HepG2 (cell line): ENCODE measurements around the gene FAM89B. TPM values are rescaled to one million over a fixed set of nuclear protein-coding genes. Genes with fewer than 3 reads are reported as not detected.

Experiments used
- BCL3 ChIP-seq: sonication (generic); formaldehyde crosslinking; IDR thresholded peaks from 2 replicates; pipeline ENCODE4 v1.5.1; 2020; ENCODE audit warnings: mild to moderate bottlenecking, missing genetic modification reagents, moderate library complexity
- DR1 ChIP-seq: sonication (generic); formaldehyde crosslinking; IDR thresholded peaks from 2 replicates; pipeline ENCODE4 v1.8.0; 2021; ENCODE audit warnings: mild to moderate bottlenecking, missing genetic modification reagents, inconsistent platforms
- EZH2 ChIP-seq: conservative IDR thresholded peaks from 2 replicates; pipeline ENCODE4 v1.6.1; 2012; ENCODE audit warnings: mild to moderate bottlenecking, low read depth, low read length, moderate library complexity
- HMGA1 ChIP-seq: sonication (generic); formaldehyde crosslinking; conservative IDR thresholded peaks from 2 replicates; pipeline ENCODE4 v1.4.0; 2020; ENCODE audit warnings: missing genetic modification reagents
- KDM6A ChIP-seq: IDR thresholded peaks from 2 replicates; pipeline ENCODE4 v1.6.1; 2016; ENCODE audit warnings: low read depth
- MBNL3 ChIP-seq: fragments of 250-450 bp; sonication (Bioruptor Pico); conservative IDR thresholded peaks from 2 replicates; pipeline ENCODE4 v1.8.0; 2022; ENCODE audit warnings: mild to moderate bottlenecking, inconsistent platforms
- MTF1 ChIP-seq: sonication (generic); formaldehyde crosslinking; IDR thresholded peaks from 2 replicates; pipeline ENCODE4 v1.5.0; 2020; ENCODE audit warnings: missing genetic modification reagents
- NR2F2 ChIP-seq: IDR thresholded peaks from 2 replicates; pipeline ENCODE4 v1.6.1; 2012; ENCODE audit warnings: low read depth, inconsistent platforms, borderline replicate concordance
- PAF1 ChIP-seq: IDR thresholded peaks from 2 replicates; pipeline ENCODE4 v1.6.1; 2016; ENCODE audit warnings: missing genetic modification reagents, missing compliant biosample characterization
- PRMT3 ChIP-seq: sonication (generic); formaldehyde crosslinking; IDR thresholded peaks from 2 replicates; pipeline ENCODE4 v1.8.1; 2022; ENCODE audit warnings: low read depth, mild to moderate bottlenecking, moderate library complexity, missing genetic modification reagents, borderline replicate concordance
- RFX3 ChIP-seq: IDR thresholded peaks from 2 replicates; pipeline ENCODE4 v1.6.1; 2016; ENCODE audit warnings: missing biosample characterization, missing genetic modification reagents
- SATB2 ChIP-seq: sonication (generic); formaldehyde crosslinking; IDR thresholded peaks from 2 replicates; pipeline ENCODE4 v1.5.0; 2020; ENCODE audit warnings: missing genetic modification reagents
- SETDB1 ChIP-seq: sonication (generic); formaldehyde crosslinking; IDR thresholded peaks from 2 replicates; pipeline ENCODE4 v1.5.1; 2020; ENCODE audit warnings: missing genetic modification reagents, mild to moderate bottlenecking, borderline replicate concordance
- TCF7 ChIP-seq: sonication (generic); IDR thresholded peaks from 2 replicates; pipeline ENCODE4 v1.6.1; 2016; ENCODE audit warnings: antibody characterized with exemption, low read depth
- TOE1 ChIP-seq: sonication (generic); formaldehyde crosslinking; IDR thresholded peaks from 2 replicates; pipeline ENCODE4 v1.4.0; 2020; ENCODE audit warnings: mild to moderate bottlenecking, missing genetic modification reagents
- TSC22D2 ChIP-seq: sonication (generic); formaldehyde crosslinking; IDR thresholded peaks from 2 replicates; pipeline ENCODE4 v1.5.1; 2020; ENCODE audit warnings: missing genetic modification reagents, mild to moderate bottlenecking, borderline replicate concordance
- ZBTB42 ChIP-seq: sonication (generic); formaldehyde crosslinking; IDR thresholded peaks from 2 replicates; pipeline ENCODE4 v1.5.0; 2020; ENCODE audit warnings: mild to moderate bottlenecking, missing genetic modification reagents
- ZBTB7A ChIP-seq: sonication (generic); formaldehyde crosslinking; IDR thresholded peaks from 2 replicates; pipeline ENCODE4 v1.8.0; 2022; ENCODE audit warnings: mild to moderate bottlenecking, missing genetic modification reagents
- ZNF10 ChIP-seq: sonication (generic); formaldehyde crosslinking; IDR thresholded peaks from 2 replicates; pipeline ENCODE4 v1.4.0; 2020; ENCODE audit warnings: mild to moderate bottlenecking, low read depth, missing genetic modification reagents, borderline replicate concordance
- ZNF205 ChIP-seq: IDR thresholded peaks from 2 replicates; pipeline ENCODE4 v1.6.1; 2018; ENCODE audit warnings: missing biosample characterization, missing genetic modification reagents
- ZNF251 ChIP-seq: sonication (generic); formaldehyde crosslinking; IDR thresholded peaks from 2 replicates; pipeline ENCODE4 v1.9.0; 2021; ENCODE audit warnings: mild to moderate bottlenecking, missing genetic modification reagents
- ZNF652 ChIP-seq: IDR thresholded peaks from 2 replicates; pipeline ENCODE4 v1.6.1; 2016; ENCODE audit warnings: low read depth, borderline replicate concordance
- ZNF7 ChIP-seq: IDR thresholded peaks from 2 replicates; pipeline ENCODE4 v1.6.1; 2016; ENCODE audit warnings: missing biosample characterization, missing genetic modification reagents
- polyA plus RNA-seq, 8 experiments: library from polyadenylated mRNA; depleted of rRNA in 3 of 8; stranded (reverse) in 7 of 8; unstranded in 1 of 8; fragments of >200 nt; fragmentation: Illumina TruSeq in 4 of 8; extraction: Trizol in 4 of 8; gene quantifications; 2 replicates each; pipeline versions ENCODE4 v1.2.1 to v1.2.3, GENCODE V29; 2011 to 2016; ENCODE audit warnings: low read depth in 4 of 8, missing spikeins in 1 of 8, mixed read lengths in 1 of 8; ENCODE audit not compliant: insufficient read depth in 1 of 8
- total RNA-seq, 5 experiments: library from RNA; depleted of rRNA; stranded (reverse); fragments of >200 nt; fragmentation: Illumina TruSeq; extraction: Trizol; gene quantifications; 2 replicates each; pipeline ENCODE4 v1.2.3, GENCODE V29; 2016; ENCODE audit warnings: low read depth in 1 of 5
- TF ChIP-seq, protein P1 (sequence below): sonication (generic); formaldehyde crosslinking; IDR thresholded peaks from 2 replicates; pipeline ENCODE4 v1.4.0; 2020; ENCODE audit warnings: missing genetic modification reagents
- TF ChIP-seq, protein P2 (sequence below): sonication (generic); formaldehyde crosslinking; IDR thresholded peaks from 2 replicates; pipeline ENCODE4 v1.4.0; 2020; ENCODE audit warnings: low read depth, mild to moderate bottlenecking, missing genetic modification reagents

Gene FAM89B
- total and polyA plus RNA-seq, 2 of the 13 experiments (the other 11 are each of a cell fraction or from before 2014, with no cell fraction given) = 5.7 to 8.0 TPM

GRCh38 chr11:65615229-65615949 lies 43.1 kb downstream of the FAM89B start, which contains the start of gene PCNX3 (continued):
- TF ChIP-seq, protein P1, sequence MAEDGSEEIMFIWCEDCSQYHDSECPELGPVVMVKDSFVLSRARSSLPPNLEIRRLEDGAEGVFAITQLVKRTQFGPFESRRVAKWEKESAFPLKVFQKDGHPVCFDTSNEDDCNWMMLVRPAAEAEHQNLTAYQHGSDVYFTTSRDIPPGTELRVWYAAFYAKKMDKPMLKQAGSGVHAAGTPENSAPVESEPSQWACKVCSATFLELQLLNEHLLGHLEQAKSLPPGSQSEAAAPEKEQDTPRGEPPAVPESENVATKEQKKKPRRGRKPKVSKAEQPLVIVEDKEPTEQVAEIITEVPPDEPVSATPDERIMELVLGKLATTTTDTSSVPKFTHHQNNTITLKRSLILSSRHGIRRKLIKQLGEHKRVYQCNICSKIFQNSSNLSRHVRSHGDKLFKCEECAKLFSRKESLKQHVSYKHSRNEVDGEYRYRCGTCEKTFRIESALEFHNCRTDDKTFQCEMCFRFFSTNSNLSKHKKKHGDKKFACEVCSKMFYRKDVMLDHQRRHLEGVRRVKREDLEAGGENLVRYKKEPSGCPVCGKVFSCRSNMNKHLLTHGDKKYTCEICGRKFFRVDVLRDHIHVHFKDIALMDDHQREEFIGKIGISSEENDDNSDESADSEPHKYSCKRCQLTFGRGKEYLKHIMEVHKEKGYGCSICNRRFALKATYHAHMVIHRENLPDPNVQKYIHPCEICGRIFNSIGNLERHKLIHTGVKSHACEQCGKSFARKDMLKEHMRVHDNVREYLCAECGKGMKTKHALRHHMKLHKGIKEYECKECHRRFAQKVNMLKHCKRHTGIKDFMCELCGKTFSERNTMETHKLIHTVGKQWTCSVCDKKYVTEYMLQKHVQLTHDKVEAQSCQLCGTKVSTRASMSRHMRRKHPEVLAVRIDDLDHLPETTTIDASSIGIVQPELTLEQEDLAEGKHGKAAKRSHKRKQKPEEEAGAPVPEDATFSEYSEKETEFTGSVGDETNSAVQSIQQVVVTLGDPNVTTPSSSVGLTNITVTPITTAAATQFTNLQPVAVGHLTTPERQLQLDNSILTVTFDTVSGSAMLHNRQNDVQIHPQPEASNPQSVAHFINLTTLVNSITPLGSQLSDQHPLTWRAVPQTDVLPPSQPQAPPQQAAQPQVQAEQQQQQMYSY = no peak
- TF ChIP-seq MBNL3 (CRISPR knock-in tag) (no peak), PRMT3 (no peak), KDM6A (CRISPR knock-in tag) (no peak), ZNF652 (no peak), ZNF7 (CRISPR knock-in tag) (no peak), SATB2 (CRISPR knock-in tag) (no peak), HMGA1 (CRISPR knock-in tag) (no peak), NR2F2 (peak; percentile 19; the same call in 1 of the 2 replicates), RFX3 (CRISPR knock-in tag) (no peak), TSC22D2 (CRISPR knock-in tag) (no peak), DR1 (CRISPR knock-in tag) (peak; percentile 69; the same call in 1 of the 2 replicates), EZH2 (no peak), TCF7 (no peak), TOE1 (CRISPR knock-in tag) (no peak), SETDB1 (CRISPR knock-in tag) (no peak), BCL3 (0 out of 2 replicates have a peak, but pooled peaks have one; percentile 31), ZBTB7A (CRISPR knock-in tag) (no peak), MTF1 (CRISPR knock-in tag) (no peak), ZNF205 (CRISPR knock-in tag) (no peak), PAF1 (CRISPR knock-in tag) (no peak), ZNF10 (CRISPR knock-in tag) (no peak), ZNF251 (CRISPR knock-in tag) (no peak), ZBTB42 (CRISPR knock-in tag) (no peak)
- TF ChIP-seq, protein P2, sequence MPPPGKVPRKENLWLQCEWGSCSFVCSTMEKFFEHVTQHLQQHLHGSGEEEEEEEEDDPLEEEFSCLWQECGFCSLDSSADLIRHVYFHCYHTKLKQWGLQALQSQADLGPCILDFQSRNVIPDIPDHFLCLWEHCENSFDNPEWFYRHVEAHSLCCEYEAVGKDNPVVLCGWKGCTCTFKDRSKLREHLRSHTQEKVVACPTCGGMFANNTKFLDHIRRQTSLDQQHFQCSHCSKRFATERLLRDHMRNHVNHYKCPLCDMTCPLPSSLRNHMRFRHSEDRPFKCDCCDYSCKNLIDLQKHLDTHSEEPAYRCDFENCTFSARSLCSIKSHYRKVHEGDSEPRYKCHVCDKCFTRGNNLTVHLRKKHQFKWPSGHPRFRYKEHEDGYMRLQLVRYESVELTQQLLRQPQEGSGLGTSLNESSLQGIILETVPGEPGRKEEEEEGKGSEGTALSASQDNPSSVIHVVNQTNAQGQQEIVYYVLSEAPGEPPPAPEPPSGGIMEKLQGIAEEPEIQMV (CRISPR knock-in tag) = no peak
